Right forelimb (tissue), 1 donor: ENCODE data around the gene LRRN1.
"Not testable (repeated sequence)": the region's sequence is repeated elsewhere in the genome, so short reads cannot be mapped to it uniquely, and the experiment has no call there.

Source experiments
- DNase-seq: peaks from one replicate; pipeline ENCODE4 v3.0.0-alpha.2; 2018

LRRN1 gene

DNA sequence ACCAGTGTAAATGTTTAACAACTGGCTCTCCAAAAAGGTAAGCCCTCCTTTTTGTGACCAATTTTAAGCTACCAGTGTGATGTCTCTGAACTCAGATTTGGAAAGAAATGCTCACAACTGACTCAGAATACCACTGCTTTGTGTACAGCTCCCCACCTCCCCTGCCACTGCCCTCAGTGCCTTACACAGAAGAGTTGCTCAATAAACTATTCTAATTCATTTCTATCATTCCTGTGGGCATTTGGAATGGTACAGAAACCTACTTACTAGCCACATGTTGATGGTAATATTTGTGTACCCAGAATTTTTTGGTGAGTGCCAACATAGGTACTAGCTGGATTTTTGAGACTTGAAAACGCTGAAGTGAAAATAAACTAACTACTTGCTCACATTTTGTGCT, 16.0 kb downstream of the LRRN1 start:
- no peak for DNase-seq

DNA sequence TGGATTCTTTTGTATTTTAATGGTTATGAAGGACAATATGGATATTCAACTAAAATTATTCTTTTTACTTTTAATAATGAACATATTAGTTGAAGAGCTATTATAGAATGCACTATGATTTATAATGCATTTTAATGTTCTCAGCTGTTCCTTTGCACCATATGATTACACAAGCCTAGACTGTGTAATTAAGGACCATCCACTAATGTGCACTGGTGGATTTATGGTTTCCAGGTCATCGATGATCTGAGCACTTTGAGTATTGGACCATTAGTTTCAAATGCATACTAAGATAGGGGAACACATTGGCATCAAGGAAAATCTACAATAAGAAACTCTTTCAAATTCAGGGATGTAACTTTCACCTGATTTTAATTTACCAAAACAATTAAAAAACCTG, 16.8 kb downstream of the LRRN1 start:
- no peak for DNase-seq

DNA sequence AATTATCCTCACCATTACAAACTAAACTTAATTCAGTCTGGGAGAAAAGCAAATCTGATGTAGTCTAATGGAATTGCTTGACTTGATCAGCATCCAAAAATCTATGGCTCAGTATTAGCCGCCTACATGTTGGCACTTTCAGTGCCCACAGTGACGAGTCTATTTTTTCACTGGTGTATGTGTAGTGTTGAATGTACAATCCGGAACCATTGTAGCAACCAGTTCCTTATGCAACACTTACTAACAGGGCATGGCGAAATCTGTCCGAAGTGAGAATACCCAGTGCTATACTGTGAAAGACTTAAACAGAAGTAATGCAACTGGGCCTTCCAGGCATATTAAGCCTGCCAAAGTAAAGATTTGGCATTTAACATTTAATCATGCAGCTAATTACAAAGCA, 18.6 kb downstream of the LRRN1 start:
- DNase-seq, result no peak

DNA sequence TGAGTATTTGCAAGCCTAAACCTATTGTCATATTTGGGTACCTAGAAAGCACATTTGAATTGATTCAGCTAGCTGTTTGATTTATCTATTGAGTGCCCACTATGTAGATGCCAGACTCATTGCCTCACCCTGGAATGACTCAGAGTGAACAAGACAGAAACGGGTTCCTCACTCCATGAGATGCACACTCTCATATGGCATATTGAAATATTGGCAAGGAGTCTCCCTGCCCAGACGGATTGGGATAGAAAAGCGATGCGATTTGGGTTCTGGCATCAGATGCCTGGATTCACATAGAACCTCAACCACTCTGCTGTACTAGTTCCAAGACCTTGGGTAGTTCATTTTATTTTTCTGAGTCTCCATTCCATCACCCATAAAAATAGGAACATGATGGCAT, 22.5 kb downstream of the LRRN1 start:
- DNase-seq, result no peak

DNA sequence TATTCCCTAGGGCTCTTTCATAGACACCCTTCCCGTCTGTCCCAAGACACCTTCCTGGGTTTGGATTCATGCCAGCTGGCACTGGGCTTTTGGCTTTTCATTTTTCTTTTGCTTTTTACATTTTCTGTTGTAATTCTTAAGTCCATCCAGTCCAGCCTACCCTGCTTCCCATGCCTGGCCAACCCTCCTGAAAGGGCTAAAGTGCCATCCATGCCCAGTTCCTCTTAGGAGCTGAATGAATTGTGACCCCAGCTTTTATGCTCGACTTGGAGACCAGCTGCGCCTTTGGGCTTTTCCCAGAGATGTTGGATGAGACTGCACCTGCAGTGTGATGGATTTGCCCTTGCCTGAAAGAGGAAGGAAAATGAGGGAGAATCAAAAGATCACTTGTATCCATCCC, 25.8 kb downstream of the LRRN1 start:
- DNase-seq, result no peak

DNA sequence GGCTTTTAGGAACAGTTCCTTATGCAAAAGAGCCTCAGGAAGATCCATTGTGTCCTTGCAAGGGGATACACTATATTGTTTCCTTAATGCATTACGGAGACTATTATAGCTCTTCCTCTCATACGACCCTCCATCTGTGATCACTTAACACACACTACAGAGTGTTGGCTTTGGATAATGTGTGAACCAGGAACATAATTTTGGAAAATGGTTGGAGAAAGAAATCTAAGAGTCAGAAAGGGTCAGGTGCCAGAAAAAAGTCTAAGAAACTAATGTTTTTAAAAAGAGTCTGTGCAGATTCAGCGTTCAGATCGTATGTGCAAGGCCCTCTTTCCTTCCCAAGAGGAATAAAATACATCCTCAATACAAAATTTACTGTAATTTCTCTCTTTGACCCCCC, 27.3 kb downstream of the LRRN1 start:
- DNase-seq, result no peak

DNA sequence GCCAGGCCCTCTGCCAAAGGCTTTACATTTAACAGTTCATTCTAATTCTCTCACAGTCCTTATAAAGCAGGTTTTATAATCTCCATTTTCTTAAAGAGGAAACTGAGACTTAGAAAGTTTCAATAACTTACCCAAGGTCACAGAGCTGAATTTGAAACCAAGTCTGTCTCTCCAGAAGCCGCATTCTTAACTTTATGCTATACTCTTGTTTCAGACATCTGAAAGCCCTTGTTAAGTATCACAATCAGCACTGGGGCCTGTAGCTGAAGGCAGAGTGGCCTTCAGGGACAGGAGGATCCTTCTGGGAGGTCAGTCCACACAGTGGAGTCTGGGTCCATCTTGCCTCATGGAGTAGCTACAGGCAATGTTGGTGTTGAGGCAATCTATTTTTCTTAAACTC, 27.9 kb downstream of the LRRN1 start:
- DNase-seq, result no peak

DNA sequence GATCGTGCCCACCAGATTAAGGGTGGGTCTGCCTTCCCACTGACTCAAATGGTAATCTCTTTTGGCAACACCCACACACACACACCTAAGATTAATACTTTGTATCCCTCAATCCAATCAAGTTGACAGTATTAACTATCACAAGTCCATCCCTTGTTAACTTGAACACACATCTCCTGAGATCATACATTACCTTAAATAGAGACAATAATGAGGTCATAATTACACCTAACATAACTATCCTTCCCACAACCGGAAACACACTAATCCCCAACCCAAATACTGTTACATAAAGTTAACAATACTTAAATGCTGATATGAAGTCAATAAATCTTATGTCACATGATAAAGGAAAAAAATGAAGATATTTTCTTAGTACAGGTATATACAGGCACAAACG, 29.2 kb downstream of the LRRN1 start:
- not testable (repeated sequence) for DNase-seq

DNA sequence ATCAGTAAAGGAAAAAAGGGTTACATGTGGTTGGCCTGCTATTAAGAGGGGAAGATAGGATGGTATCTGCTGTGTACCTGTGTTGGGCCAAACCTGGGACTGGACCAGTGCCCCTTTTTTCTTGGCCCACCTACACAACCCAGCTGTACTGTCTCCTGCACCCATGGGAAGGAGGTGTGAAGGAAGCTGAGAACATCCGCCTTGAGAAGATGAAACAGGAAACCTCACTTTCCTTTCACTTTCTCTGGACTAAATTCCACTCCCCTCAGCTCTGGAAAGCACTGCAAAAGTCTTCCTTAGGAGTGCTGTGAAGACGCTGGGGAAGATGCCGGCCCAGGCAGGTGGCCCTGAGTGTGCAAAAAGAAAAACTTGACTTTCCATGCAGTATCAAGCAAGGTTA, 37.6 kb downstream of the LRRN1 start:
- no peak for DNase-seq

DNA sequence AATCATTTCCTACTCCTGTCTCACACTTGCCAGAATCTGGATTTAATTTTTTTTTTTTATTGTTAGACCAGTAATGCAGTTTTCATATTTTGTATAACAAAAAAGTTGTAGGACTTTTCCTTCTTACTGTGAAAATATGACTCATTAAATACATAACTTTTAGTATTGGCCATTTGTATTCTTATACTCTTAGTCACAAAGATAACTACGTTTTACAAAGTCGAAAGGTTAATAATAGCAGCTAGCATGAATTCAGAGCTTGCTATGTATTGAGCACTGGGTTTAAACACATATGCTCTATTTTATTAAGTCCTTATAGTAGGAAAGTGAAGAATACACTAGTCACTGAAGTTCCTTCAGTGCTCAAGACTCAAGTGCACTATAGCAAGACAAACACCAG, 43.1 kb downstream of the LRRN1 start:
- DNase-seq, result no peak

DNA sequence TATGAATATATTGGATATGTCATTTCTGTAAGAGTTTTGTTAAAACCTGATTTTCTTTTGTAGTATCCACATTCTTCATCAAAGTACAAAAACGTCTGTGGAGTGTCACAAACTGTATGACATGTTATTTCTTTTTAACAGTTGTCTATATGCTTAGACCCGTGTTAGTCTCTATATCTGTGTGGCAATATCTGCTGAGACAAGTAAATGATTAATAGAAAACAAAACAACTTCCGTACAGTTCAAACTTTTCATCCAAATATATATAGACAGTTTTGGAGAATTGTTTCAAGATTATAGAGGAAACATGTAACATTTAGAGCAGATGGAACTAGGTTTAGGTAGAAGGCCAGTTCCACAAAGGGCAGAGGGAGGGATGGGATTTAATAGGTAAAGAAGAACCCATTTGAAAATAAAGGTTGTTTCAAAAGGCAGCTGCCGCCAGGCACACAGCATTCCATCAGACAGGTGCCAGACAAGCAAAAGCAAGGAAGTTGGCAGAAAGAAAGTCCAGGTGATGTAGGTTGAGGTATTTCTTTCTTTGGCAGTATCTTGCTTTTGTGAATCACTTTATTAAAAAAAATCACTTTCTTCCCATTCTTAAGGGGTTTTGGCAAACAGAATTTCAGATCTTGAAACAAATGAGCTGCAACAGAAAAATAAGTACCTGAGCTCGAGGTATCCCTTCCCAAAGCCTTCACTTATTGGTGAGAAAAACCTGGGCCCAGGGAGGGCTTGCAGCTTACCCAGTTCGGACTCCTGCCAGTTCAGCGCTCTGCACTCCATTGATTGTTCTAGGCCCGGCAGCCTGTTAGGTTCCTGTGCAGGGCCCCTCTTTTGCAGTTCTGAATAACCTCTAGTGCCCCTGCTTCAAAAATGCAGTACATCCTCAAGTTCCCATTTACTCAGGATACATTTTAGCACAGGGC, 49.0 kb downstream of the LRRN1 start:
- DNase-seq, result no peak

DNA sequence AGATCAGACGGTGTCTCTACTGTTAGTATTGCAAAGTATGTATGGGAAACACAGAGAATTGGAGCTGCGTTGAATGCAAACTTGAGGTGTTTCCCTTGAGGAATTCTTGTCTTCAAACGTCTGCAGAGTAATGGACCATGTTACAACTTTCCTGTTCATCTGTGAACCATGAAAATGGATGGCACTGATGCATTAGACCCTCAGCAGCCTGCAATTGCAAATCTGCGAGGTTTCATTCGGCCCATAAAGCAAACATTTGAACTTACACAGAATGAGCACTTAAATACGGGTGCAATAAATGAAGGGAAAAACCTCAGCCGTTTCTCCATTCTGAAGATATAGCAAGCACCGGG, 49.7 kb downstream of the LRRN1 start:
- DNase-seq, result no peak

DNA sequence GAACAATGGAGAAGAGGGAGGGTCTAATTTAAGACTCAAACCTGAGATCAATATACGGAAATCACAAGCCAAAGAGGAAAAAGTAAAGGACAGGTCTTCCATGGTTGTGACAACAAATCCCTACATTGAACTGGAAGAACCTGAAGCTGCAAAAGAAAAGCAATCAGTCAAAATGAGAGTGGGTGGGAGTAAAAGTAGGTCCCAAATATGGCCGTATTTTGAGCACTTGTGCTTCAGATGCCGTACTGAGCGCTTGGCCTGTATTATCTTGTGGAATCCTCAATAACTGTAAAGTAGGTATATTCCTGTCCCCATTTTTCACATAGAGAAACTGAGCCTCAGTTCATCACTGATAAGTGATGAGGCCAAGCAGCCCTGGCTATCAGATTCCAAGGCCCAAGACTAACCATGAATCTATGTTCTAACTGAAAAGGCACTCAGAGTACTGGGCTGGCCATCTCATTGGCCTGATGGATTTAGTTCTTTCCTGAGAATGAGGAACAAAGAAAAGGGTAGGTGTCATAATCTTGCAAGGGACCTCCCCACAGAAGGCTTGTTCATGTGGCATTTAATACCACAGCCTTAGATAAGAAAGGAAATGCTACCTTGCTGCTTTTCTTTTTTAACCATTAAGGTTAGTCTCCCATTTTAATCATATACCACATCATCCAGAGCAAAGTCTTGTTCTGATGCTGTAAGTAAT, 52.5 kb downstream of the LRRN1 start:
- DNase-seq, result no peak

DNA sequence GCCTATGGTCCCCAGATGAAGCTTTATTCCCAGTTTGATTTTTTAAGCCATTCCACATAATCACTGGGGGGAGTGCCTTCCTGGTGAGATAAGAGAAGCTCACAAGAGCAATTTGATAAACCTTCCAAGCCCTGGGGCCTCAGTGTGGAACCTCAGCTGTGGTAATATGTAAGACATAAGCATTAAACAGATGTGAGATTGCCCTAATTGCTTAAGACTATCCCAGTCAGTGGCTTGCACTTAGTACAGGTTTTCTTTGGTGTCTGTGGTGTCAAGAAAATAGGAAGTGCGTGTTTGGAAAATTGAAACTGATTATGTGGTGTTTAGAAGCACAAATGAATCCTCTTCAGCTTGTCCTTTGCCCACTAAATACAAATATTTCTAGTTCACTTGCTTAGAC, 54.3 kb downstream of the LRRN1 start:
- no peak for DNase-seq

DNA sequence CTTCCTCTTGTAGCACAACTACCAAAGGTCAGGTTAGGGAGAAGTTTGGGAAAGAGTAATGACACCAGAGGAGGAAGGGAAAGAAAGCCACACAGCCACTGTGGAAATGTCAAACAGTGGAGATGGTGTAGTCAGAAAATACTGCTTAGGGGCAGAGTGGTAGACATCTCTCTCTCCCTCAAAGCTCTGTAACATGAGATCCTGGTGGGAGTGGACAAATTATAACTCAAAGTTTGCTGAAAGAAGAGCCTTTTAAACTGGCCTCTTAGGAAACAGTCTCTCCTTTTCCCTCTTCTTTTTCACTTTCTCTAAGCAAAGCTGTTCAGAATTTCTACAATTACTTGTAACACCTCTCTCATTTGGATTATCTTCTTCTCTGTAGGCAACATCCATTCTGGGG, 55.8 kb downstream of the LRRN1 start:
- DNase-seq, result no peak

DNA sequence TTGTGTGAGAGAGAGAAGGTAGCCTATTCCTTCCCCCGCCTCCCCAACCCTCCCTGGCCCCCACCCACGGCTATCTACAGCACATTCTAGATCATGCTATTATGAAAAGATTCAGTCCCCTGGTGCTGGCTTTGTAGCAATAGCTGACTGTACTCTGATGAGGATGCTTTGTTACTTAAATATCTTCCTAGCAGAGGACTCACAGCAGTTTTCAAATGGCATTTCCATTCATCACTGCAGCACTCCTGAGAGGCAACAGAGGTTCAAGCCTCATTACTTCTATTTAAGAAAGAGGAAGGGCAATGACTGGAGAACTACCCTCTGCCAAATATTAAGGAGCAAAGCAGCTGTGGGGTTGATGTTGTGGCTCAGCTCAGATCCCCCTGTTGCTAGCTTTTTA, 61.0 kb downstream of the LRRN1 start:
- no peak for DNase-seq

DNA sequence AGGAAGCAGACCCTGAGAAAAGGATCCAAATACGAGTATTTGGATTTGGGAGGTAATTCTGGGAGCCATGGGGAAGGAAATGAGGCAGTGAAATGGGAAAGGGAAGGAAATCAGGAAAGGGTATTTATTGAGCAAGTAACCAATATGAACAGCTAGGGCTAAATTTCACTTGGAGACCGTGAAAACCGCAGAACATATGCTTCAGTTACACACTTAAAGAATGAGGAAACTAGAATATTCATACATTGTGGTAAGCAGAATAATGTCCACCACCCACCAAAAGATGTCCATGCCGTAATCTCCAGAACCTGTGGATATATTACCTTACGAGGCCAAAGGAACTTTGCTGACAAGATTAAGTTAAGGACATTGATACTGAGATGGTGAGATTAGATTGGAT, 63.3 kb downstream of the LRRN1 start:
- DNase-seq, result no peak

DNA sequence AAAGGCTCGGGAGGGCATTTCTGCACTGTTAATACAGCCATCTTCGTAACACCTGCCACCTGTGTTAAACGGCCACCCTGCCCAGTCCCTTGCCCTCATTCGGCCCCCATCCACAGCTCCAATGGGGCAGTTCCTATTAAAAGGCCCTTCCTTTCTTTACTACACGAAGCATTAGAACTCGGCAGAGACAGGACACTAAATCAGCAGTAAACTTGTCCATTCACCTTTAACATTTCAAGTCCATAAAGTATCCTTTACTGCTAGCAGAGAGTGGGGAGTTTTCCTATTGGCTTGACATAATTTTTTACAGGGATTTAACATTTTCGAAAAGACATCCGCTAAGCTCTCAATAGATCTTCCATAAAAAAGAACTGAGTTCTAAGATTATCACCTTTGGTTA, 76.3 kb downstream of the LRRN1 start:
- DNase-seq, result no peak

DNA sequence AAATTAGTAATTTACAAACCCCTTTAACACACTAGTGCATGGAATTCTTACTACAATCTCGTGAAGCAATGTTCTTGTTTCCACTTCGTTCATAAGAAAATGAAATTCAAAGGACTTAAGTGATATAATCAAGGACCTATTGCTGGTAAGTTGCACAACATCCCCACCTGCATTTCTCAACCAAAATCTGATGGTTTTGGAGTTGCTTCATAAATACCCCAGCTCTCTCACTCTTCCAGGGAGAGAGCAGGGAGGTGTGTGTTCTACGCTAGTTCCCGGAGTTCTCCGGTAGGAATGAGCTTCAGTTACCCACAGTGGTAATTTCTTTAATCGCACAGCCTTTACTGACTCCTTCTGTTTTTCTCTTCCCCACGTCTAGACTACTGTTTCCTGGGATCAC, 81.8 kb downstream of the LRRN1 start:
- DNase-seq, result no peak

DNA sequence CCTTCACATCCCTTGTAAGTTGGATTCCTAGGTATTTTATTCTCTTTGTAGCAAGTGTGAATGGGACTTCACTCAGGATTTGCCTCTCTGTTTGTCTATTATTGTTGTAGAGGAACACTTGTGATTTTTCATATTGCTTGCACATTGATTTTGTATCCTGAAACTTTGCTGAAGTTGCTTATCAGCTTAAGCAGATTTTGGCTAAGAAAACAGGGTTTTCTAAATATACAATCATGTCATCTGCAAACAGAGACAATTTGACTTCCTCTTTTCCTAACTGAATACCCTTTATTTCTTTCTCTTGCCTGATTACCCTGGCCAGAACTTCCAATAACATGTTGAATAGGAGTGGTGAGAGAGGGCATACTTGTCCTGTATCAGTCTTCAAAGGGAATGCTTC, 88.1 kb downstream of the LRRN1 start:
- not testable (repeated sequence) for DNase-seq

DNA sequence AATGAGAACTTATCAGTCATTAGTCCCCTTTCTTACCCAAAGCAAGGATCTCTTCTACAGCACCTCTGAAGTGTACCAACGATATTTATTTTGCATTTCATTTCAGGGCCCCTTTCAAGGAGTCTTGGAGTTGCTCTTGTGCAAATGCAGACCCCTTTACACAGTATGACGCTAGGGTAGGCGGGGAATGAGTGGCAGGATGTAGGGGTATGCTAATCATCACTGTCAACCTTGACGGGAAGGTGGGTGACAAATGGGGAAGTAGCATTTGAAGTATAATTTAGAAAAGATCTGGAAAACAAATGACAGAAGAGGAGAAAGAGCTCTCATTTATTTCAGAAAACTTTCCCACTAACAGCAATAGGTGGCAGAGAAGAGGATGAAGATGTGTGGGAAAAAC, 94.4 kb downstream of the LRRN1 start:
- no peak for DNase-seq
